GM20431 (cell line): Measurements from ENCODE around the gene LSM14B.
"Not testable (repeated sequence)": the region's sequence is repeated elsewhere in the genome, so short reads cannot be mapped to it uniquely, and the experiment has no call there.

ENCODE experiments used
- in situ Hi-C: fragments of 300-500 bp; cut with MseI, MboI; formaldehyde crosslinking; loops from one replicate; pipeline ENCODE4 v1.15.0; 2020; ENCODE audit warnings: low sequenced_read_pairs; ENCODE audit not compliant: unreplicated experiment

Gene LSM14B

DNA sequence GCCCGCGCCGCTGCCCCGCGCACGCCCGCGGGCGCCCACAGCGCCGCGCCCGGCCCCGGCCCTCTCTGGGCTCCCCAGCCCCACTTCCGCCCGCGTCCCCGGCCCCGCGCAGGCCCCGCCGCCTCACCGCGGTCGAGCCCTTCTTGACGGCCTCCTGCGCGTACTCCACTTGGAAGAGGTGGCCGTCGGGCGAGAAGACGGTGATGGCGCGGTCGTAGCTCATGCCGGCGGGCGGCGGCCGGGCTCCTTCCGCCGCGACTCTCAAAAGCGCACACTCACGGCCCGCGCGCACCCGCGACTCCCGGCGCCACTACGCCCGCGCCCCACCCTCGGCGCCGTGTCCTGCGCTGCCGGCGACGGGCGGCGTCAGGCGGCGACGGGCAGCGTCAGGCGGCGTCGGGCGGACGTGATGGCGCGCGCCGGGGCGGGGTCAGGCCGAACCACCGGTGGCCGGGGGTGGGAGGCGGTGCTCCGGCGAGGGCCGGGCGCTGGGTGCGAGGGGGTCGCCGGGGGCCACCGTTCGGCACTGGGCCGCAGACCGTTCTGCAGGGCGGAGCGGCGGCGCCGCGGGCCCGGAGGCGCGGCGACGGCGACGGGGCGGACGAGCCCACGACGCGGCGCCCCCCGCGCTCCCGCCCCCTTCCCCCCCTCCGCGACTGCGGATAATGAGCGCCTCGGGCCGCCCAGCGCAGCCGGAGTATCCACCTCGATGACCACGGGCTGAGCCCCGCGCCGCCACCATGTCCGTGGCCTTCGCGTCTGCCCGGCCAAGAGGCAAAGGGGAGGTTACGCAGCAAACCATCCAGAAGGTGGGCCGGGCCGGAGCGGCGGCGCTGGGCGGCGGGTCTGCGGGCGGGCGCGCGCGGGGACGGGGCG is 21.0 kb downstream of the LSM14B start, which contains the start of the genes PSMA7 and SS18L1:
PSMA7 (minus strand) TSS at position 314 of the 876 bp plus-strand sequence; CDS start at position 223, 91 bp downstream.
SS18L1 (plus strand) TSS at position 689 of the 876 bp plus-strand sequence; CDS start at position 741, 52 bp downstream.
- in situ Hi-C loops, result no loop called here

DNA sequence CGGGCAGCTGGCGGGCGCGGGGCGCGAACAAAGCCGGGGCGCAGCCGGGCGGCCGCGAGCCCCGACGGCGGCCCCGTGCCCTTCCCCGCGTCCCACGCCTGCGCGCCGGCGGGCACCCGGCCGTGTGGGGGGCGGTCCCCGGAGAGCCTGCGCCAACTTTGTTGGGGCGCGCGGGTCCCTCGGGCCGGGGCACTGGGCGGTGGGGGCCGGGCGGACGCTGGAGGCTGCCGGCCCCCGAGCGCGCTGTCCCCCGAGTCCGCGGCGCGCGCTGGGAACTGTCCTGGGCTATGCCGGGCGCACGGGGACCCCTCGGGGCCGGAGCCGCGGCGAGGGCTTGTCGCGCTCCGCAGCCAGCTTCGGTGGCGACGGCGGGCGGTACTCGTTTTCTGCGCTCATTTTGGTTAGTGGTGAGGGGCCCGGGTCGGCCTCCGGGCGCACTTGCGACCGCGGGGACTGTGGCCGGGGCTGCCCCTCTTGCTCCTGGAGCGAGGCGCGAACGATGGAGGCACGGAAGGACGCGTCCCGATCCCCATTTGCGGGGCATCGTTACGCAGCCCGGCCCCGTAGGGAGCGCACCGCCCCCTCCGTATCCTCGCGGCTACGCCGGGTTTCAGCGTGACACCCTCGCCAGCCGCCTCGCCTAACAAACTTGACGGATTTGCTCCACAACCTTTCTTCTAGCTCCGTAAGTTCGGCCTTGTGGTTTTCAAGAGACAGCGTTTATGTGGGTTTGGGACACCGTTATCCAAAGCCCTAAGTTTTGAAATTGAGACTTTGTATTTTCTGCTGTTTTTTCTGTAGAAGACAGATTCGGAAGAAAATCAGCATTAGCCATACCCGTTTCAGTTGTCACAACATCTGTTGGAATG is 21.9 kb downstream of the LSM14B start:
- in situ Hi-C loops, result no loop called here

DNA sequence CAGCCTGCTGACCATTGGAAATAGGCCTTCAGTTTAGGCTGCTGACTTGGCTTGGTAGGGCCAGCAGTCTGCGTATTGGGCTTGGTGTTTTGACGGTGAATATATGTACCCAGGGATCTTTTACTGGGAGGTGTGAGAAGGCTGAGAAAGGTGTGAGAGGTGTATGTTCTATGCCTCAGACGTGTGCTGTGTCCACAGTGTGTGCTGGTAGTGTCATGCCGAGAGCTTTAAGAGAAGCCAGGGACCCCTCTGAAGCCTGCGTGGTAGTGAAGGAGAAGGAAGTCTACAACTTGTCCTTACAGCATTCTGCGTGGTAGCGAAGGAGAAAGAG is 23.4 kb downstream of the LSM14B start:
- in situ Hi-C loops, result no loop called here

DNA sequence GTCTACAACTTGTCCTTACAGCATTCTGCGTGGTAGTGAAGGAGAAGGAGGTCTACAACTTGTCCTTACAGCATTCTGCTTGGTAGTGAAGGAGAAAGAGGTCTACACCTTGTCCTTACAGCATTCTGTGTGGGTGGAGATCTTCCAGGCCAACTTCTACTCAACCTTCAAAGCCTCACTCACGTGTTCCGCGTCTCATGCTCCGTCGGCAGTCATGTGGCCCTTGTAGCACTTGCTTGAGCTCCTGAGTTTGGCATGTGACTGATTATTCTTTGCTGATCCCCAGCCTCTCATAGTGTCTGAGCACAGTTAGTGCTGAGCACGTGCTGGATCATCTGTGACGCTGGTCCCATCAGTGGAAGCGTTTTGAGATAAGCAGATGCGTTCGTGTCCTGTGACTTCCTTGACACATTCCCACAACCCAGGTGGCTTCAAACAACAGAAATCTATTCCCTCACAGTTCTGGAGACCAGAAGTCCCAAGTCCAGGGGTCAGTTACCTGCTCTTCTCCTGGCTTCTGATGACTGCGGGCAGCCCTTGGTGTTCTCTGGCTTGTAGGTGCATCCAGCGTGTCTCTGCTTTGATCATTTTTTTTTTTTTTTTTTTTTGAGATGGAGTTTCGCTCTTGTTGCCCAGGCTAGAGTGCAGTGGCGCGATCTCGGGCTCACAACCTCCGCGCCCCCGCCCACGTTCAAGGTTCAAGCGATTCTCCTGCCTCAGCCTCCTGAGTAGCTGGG is 23.9 kb downstream of the LSM14B start:
- in situ Hi-C loops, result no loop called here

DNA sequence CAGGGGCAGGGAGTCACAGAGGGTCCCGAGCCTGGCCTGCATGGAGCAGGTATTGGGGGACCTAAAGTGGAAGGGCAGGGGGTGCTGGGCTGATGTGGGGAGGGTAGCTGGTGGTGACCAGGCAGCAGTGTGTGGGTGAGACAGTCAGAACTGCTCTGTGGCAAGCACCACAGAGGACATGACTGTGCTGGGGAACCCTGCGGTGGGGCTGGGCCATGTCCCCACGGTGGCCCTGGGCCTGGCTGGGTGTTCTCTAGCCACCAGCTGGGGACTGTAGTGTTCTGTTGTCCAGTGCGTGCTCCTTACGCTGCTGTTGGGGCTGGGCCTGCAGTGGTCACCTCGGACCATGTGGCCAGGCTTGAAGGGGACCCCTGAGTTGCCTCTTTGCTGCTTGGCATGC is 24.9 kb downstream of the LSM14B start:
- in situ Hi-C loops, result no loop called here

GRCh38 chr20:62147528-62147927 is 25.3 kb downstream of the LSM14B start:
- in situ Hi-C loops, result no loop called here

DNA sequence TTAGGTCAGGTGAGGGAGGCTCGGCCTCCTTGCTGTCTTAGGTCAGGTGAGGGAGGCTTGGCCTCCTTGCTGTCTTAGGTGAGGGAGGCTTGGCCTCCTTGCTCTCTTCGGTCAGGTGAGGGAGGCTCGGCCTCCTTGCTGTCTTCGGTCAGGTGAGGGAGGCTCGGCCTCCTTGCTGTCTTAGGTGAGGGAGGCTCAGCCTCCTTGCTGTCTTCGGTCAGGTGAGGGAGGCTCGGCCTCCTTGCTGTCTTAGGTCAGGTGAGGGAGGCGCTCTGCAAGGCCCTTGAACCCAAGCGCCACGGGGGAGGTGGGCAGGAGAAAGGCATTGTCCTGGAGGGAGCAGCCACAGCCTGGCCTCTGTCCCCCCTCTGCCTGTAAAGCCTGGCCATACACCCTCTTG is 26.1 kb downstream of the LSM14B start:
- in situ Hi-C loops, result not testable (repeated sequence)

DNA sequence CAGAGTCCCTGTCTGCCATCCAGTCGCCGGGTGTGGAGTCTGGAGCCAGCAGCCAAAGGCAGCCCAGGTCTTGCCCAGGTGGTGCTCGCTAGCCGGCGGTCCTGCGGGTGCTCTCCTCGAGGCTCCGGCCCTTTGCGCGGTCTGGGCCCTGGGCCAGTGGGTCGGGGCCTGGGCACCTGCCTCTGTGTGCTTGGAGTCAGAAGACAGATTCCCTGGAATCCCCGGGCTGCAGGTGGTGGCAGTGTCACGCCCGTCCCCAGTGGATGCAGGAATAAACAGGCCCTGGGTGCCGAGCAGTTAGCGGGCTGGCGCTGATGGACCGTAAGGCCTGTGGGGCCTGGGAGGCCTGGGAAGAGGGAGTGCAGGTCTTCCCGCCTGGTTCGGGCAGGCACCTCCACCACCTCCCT is 26.6 kb downstream of the LSM14B start:
- in situ Hi-C loops, result no loop called here

- in situ Hi-C loops, result no loop called here
Observed at GRCh38 chr20:62149532-62150309, 27.4 kb downstream of the LSM14B start.

DNA sequence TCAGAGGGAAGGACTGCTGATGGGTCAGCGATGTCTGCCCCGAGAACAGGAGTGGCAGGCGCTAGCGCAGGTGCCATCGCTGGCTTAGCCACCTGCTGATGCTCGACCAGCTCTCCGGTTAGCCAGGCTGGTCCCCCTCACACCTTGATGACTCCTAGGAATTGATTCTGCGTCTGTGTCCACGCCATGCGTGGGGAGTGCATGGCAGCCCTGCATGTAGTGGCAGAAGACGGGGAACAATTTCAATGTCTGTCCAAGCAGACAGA is 28.0 kb downstream of the LSM14B start:
- in situ Hi-C loops, result no loop called here

GRCh38 chr20:62151225-62151624 is 28.9 kb downstream of the LSM14B start:
- in situ Hi-C loops, result no loop called here

- in situ Hi-C loops, result no loop called here
Observed at GRCh38 chr20:62151835-62152364, 29.6 kb downstream of the LSM14B start.

DNA sequence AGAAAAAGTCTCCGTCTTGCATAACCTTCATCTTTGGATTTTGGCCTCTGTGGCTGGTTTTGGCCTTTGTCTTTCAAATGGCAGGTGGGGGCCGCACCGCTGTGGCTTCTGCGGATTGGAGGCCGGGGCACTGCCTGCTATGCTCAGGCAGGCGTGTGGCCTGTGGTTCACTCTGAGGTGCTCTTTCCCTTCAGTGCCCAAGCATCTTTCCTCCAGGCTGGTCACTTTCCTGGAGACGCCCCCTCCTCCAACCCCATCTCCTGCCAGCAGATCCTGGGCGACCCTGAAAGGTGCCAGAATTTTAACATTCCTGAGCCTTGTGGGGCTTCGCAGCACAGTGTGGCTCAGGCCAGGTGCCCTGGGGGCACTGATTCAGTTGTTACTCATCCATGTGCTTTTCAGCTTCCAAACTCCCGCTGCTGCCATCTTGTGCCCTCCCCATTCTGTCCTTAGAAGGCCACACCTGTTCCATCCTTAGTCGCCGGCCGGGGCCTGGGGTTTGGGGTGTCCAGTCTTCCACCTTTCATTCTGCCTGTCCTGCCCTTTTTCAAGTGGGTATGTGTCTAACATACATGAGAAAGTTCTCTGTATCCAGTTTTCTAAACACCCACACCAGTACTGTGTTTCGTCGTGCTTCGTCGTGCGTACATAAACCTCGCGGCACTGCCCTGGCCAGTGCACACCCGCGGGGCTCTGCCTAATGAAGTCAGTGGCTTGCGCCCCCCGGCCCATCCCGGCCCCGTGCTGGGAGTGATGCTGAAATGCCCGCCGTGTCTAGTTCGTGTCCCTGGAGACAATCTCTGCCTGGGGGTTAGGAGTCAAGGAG is 33.4 kb downstream of the LSM14B start:
- in situ Hi-C loops, result no loop called here

DNA sequence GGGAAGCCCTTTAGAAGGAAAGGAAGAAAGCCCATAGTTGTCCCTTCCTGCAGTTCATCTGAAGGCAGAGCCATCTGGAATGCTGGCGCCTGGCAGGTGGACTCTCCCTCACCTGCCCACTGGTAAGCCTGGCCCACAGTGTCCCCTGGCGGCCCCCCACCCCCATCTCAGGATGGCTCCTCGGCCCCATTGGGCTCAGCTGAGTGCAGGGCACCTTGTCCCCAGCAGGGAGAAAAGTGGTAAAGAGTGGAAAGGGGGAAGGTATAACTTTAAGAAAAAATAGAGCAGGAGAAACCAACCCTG is 33.9 kb downstream of the LSM14B start:
- in situ Hi-C loops, result no loop called here

DNA sequence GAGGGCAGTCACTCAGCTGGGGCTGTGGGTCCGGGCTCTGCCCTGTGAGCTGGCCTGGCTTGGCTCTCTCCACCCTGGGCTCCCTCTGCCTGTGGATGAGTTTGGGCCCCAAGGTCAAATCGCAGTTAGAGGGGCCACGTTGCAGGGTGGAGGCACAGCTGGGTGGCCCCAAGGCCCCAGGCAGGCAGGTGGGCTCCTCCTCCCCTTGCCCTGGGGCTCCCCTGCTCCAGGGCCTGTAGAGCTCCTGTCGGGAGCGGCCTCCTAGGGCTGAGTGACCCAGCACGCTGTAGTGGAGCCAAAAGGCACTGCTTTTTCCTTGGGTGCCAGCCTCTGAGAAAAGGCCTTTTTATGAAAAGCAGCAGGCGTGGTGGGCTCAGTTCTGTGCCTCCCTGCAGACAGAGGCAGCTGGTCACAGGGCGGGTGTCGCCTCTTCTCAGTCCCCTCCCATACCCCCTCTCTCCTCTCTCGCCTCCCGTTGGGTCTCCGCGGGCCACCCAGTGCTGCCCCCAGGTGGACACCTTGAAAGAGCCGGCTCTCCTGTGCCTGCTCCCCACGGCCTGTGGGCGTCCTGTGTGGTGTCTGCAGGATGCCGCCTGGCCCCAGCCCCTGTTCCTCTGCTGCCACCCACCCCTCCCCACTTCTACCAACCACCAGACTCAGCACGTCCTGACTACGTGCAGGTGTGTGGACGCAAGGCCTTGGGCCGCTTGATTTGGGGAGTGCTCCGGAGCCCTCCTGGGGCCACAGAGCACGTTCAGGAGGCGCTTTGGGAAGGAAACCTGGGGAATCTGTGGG is 34.5 kb downstream of the LSM14B start:
- in situ Hi-C loops, result no loop called here

GRCh38 chr20:62157387-62158087 is 35.3 kb downstream of the LSM14B start:
- in situ Hi-C loops, result no loop called here

GRCh38 chr20:62158088-62158400 is 35.8 kb downstream of the LSM14B start:
- in situ Hi-C loops, result no loop called here

- in situ Hi-C loops, result no loop called here
Observed at GRCh38 chr20:62158541-62158940, 36.3 kb downstream of the LSM14B start.
